ENCODE data around the gene KCNT1. TPM values are rescaled to one million over a fixed set of nuclear protein-coding genes. Genes with fewer than 3 reads are reported as not detected.

KCNT1 gene
- 0.17 TPM for total RNA-seq (2021; ENCODE audit: unreplicated experiment)
- polyA plus RNA-seq (2012): 0.18 and 0.25 TPM in 2 replicates
- percentile 9 among the genes with signal in this experiment for Bru-seq, nascent RNA
- percentile 9 among the genes with signal in this experiment for BruChase-seq, experiment 1, labeled RNA remaining after a 6-hour chase
- BruChase-seq, experiment 2, labeled RNA remaining after a 2-hour chase: percentile 7 among the genes with signal in this experiment
- long read RNA-seq: 0 reads

DNA sequence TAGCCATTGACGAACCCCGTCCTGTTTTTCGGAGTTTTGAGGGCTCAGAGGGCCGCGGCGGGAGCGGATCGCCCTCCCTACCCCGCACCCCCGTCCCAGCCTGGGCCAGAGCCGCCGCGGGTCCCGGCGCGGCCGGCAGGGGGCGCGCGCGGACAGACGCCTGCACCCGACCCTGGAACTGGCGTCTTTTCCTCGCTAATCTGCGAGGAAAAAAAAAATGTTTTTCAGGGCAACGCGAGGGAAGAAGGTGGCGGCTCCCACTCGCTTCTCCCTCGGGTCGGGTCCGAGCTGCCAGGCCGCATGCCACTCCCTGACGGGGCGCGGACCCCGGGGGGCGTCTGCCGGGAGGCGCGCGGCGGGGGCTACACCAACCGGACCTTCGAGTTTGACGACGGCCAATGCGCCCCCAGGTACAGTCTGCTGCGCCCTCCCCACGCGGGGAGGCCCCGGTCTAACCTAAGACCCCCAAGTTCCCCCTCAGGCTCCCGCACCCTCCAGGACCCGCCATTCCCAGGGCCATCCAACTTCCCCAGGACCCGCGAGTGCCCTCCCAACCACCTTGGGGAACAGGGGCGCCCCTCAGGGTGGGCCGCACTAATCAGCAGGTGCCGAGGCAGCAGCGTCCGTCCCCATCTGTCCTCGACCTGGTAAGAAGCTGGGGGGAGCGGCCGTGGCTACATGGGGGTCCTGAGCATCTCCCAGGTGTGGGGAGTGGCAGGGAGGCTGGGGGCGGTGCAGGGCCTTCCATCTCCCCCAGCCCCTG lies at the start of gene KCNT1:
KCNT1 (plus strand) TSS at position 227 of the 763 bp plus-strand sequence; CDS start at position 301, 74 bp downstream.
- intact Hi-C loops (cut with micrococcal nuclease): no loop called here
- H3K27me3 ChIP-seq (ENCODE audit: insufficient read depth, low read length): no peaks in the 10 kb centered on the region
- H3K9me2 ChIP-seq (ENCODE audit: insufficient read depth): no peaks in the 10 kb centered on the region
- H3K9ac ChIP-seq (ENCODE audit: low read length): no peak within 1 kb of the TSS
- TF ChIP-seq EZH2 (IDR thresholded peaks at IDR 0.05) (no peak), YY1 (IDR thresholded peaks at IDR 0.05; ENCODE audit: extremely low read depth, insufficient replicate concordance, low read depth, low read length) (peak; percentile 32), ELF1 (IDR thresholded peaks at IDR 0.05; ENCODE audit: borderline replicate concordance, low read depth) (no peak), RAD21 (IDR thresholded peaks at IDR 0.05; ENCODE audit: low read depth) (peak; percentile 74)
- TF ChIP-seq, protein P1, sequence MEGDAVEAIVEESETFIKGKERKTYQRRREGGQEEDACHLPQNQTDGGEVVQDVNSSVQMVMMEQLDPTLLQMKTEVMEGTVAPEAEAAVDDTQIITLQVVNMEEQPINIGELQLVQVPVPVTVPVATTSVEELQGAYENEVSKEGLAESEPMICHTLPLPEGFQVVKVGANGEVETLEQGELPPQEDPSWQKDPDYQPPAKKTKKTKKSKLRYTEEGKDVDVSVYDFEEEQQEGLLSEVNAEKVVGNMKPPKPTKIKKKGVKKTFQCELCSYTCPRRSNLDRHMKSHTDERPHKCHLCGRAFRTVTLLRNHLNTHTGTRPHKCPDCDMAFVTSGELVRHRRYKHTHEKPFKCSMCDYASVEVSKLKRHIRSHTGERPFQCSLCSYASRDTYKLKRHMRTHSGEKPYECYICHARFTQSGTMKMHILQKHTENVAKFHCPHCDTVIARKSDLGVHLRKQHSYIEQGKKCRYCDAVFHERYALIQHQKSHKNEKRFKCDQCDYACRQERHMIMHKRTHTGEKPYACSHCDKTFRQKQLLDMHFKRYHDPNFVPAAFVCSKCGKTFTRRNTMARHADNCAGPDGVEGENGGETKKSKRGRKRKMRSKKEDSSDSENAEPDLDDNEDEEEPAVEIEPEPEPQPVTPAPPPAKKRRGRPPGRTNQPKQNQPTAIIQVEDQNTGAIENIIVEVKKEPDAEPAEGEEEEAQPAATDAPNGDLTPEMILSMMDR (IDR thresholded peaks at IDR 0.05 in 2 of 3, conservative IDR thresholded peaks at IDR 0.05 in 1 of 3; ENCODE audit: borderline replicate concordance in 1 of 3, insufficient read depth in 1 of 3, low read depth in 2 of 3, low read length in 2 of 3): peak; percentile 60 to 94 (median 86)
- H3K4me2 ChIP-seq (ENCODE audit: low read length): peak within 1 kb of the TSS; percentile 62
- peak; percentile 89 for ATAC-seq
- peaks cover 2 to 8% of the 10 kb centered on the region in 2 experiments; a peak in 3 of 4 replicates for H3K4me1 ChIP-seq (ENCODE audit: control insufficient read depth in 1 of 2, insufficient read depth in 2 of 2, low read length in 2 of 2)
- H3K9me3 ChIP-seq (ENCODE audit: control insufficient read depth in 1 of 2, insufficient read depth in 1 of 2, low read depth in 1 of 2, low read length in 2 of 2): no peaks in the 10 kb centered on the region
- no peak within 1 kb of the TSS for H2AFZ ChIP-seq (ENCODE audit: low read depth, low read length, poor library complexity, severe bottlenecking)
- no peaks in the 10 kb centered on the region for H3K36me3 ChIP-seq (ENCODE audit: control insufficient read depth in 1 of 2, insufficient read depth in 2 of 2, low read length in 2 of 2)
- H3K4me3 ChIP-seq (replicated peaks in 1 of 2; ENCODE audit: low read depth in 1 of 2, low read length in 2 of 2): 0 out of 4 replicates have a peak within 1 kb of the TSS, but pooled peaks have one; percentile 7 to 16
- no peak for DNase-seq (ENCODE audit: low read depth, low spot score)
- POLR2A ChIA-PET: no interaction called here
- H3K79me2 ChIP-seq (ENCODE audit: insufficient read depth, low read length): no peaks in the 10 kb centered on the region
- no peaks in the 10 kb centered on the region for H4K20me1 ChIP-seq (ENCODE audit: insufficient read depth)
- no peak within 1 kb of the TSS for H3K27ac ChIP-seq (ENCODE audit: low read depth, low read length)
- RAD21 ChIA-PET (ENCODE audit: low non-redundant PET in 1 of 2, low total read pairs in 2 of 2, uncharacterized antibody in 2 of 2, unreplicated experiment in 2 of 2): no interaction called here
- CTCF ChIA-PET: interaction anchor here (0.5 kb wide), 1 partner anchor 28 kb away, joined by 4 read pairs; no protein-coding TSS in a partner anchor
- no TSS peak for BruUV-seq (replicated peaks)

All from HCT116 (cell line).